ENCODE measurements around the gene CABLES2. TPM values are rescaled to one million over a fixed set of nuclear protein-coding genes. Genes with fewer than 3 reads are reported as not detected.
A peak's percentile ranks its signal among the peaks of the same experiment; 100 is the strongest.

CABLES2 gene
- total RNA-seq, 1 donor = 1.8 TPM

DNA sequence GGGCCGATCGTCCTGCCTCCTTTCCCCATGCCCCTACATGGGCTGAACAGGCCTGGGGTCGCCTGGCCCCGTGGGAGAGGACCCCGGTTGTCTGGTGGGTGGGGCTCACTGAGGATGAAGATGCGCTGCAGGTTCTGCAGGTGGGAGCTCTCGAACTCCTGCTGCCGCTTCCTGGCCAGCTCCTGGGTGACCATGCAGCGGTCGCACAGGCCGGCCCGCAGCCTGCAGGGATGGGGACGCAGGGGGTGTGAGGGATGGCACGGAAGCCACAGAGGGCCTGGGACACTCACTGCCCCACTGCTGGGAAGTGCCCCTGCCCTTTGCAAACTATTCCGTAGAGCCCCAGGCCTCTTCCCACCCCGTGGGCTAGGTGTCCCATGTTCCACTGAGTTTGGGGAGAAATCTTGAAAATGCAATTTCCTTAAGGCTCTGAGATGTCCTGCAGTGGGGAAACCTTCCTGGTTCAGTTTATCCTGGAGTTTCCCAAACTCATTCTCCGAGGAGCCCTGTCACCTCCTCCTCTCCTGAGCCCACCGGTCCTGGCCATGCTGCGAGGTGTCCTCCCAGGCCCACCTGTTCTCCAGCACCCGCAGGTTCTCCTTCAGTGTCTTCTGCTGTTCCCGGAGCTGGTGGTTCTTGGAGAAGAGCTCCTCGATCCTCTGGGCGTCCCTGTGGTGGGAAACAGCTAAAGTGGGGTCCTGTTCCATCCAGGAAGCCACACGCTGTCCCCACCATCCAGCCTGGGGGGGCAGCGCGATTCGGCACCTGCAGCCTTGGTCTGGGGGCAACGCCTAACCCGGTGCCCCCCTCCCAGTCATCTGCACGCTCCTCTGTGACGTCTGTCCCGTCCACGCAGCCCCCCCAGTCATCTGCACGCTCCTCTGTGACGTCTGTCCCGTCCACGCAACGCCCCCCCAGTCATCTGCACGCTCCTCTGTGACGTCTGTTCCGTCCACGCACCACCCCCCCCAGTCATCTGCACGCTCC lies 9.9 kb upstream of the CABLES2 start:
- Histone ChIP-seq H3K9me3 (ENCODE audit: low read depth, low read length) (no peaks in the 10 kb centered on the region), H3K4me1 (ENCODE audit: insufficient read depth, low read length) (no peaks in the 10 kb centered on the region), H3K27ac (ENCODE audit: low read depth, low read length) (no peak overlapping the region), H3K79me2 (ENCODE audit: insufficient read depth, low read length) (no peaks in the 10 kb centered on the region), H3K4me2 (ENCODE audit: insufficient read depth, low read length) (no peak overlapping the region), H3K36me3 (ENCODE audit: insufficient read depth, low read length) (no peaks in the 10 kb centered on the region), H3K27me3 (ENCODE audit: insufficient read depth, low read length) (peaks cover 5% of the 10 kb centered on the region), H4K20me1 (ENCODE audit: insufficient read depth, low read length) (no peaks in the 10 kb centered on the region), H2AFZ (ENCODE audit: low read length) (no peak overlapping the region), H3K4me3 (ENCODE audit: insufficient read depth, low read length) (no peak overlapping the region)
- no peak for DNase-seq (ENCODE audit: insufficient read length, low spot score, missing footprints)
- no peak for TF ChIP-seq CTCF (IDR thresholded peaks at IDR 0.05; ENCODE audit: extremely low read depth, low read depth, low read length)

DNA sequence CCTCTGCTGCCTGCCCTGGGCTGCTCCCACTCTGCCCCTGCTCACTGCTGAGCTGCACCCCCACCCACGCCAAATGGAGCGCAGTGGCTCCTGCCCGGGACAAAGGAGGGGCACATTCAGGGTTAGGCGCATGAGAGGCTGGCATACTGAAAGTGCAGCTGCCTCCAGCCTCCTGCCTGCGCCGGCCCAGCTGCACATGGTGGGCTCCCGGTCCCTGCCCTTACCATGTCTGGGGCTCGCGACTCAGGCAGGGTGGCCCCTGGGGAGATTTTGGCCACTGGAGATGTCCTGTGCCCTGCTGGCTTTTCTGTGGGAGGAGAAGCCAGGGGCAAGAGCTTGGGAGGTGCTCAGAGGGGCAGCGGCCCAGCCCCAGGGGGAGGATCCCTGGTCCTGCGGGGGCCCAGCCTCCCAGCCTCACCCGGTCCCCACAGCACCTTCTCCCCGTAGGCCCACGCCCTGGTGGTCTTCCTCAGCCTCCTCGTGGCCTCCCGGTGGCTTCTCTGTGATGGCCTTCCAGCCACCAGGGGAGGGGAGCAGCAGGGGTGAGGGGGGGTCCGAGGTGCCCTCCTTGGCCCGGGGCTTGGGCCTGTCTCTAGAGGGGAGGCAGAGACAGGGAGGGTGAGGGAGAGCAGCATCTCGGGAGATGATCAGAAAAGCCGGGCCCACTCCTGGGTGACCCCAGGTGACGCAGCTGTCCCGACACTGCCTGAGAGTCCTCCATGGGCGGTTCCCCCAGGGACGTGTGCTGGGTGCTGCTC lies 8.4 kb upstream of the CABLES2 start:
- Histone ChIP-seq H3K9me3 (ENCODE audit: low read depth, low read length) (no peaks in the 10 kb centered on the region), H4K20me1 (ENCODE audit: insufficient read depth, low read length) (no peaks in the 10 kb centered on the region), H3K4me2 (ENCODE audit: insufficient read depth, low read length) (no peak overlapping the region), H3K4me3 (ENCODE audit: insufficient read depth, low read length) (no peak overlapping the region), H3K4me1 (ENCODE audit: insufficient read depth, low read length) (no peaks in the 10 kb centered on the region), H3K36me3 (ENCODE audit: insufficient read depth, low read length) (no peaks in the 10 kb centered on the region), H3K27ac (ENCODE audit: low read depth, low read length) (no peak overlapping the region), H3K27me3 (ENCODE audit: insufficient read depth, low read length) (peaks cover 5% of the 10 kb centered on the region), H3K79me2 (ENCODE audit: insufficient read depth, low read length) (no peaks in the 10 kb centered on the region), H2AFZ (ENCODE audit: low read length) (no peak overlapping the region)
- no peak for DNase-seq (ENCODE audit: insufficient read length, low spot score, missing footprints)
- no peak for TF ChIP-seq CTCF (IDR thresholded peaks at IDR 0.05; ENCODE audit: extremely low read depth, low read depth, low read length)

- no peak overlapping the region for H3K4me3 ChIP-seq (ENCODE audit: insufficient read depth, low read length)
- no peaks in the 10 kb centered on the region for H3K79me2 ChIP-seq (ENCODE audit: insufficient read depth, low read length)
- DNase-seq (ENCODE audit: insufficient read length, low spot score, missing footprints) = no peak
- H3K36me3 ChIP-seq (ENCODE audit: insufficient read depth, low read length) = no peaks in the 10 kb centered on the region
- H3K27ac ChIP-seq (ENCODE audit: low read depth, low read length) = no peak overlapping the region
- TF ChIP-seq CTCF (IDR thresholded peaks at IDR 0.05; ENCODE audit: extremely low read depth, low read depth, low read length) = peak; percentile 18
- H3K4me2 ChIP-seq (ENCODE audit: insufficient read depth, low read length) = no peak overlapping the region
- no peak overlapping the region for H2AFZ ChIP-seq (ENCODE audit: low read length)
- H3K27me3 ChIP-seq (ENCODE audit: insufficient read depth, low read length) = peaks cover 5% of the 10 kb centered on the region
- no peaks in the 10 kb centered on the region for H4K20me1 ChIP-seq (ENCODE audit: insufficient read depth, low read length)
- H3K4me1 ChIP-seq (ENCODE audit: insufficient read depth, low read length) = no peaks in the 10 kb centered on the region
- no peaks in the 10 kb centered on the region for H3K9me3 ChIP-seq (ENCODE audit: low read depth, low read length)
These were observed 6.9 kb upstream of the CABLES2 start for GRCh38 chr20:62413896-62414481.

All from osteoblast (primary cell).